ENCODE data around the gene RNF25. TPM values are rescaled to one million over a fixed set of nuclear protein-coding genes. Genes with fewer than 3 reads are reported as not detected.

The RNF25 gene
- total RNA-seq, 2 experiments from 2014 or later: 14.7 to 17.0 TPM

DNA sequence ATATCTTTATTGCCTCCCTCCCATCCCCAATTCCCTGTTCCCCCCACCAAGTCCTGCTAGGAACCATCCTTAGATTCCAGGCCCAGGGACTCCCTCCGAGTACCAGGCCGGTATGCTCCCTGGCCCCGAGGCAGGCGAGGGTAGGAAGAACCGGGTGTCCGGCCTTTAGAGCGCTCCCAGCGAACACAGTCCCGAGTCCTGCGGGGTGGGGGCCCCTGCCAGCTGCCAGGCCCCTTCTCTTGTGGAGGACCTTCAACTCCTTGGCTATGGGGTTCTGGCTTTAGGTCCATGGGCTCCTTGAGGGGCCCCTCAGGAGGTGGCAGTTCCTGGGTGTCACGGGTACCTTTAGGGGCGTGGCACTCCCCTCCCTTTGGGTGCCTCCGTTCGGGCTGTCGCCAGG lies 7.9 kb downstream of the RNF25 start:
- no peak for ATAC-seq
- no peak for TF ChIP-seq CTCF (IDR thresholded peaks at IDR 0.05)
- Mint-ChIP-seq H3K27ac (no peak overlapping the region), H3K36me3 (ENCODE audit: low read depth) (peaks cover 54% of the 10 kb centered on the region), H3K4me1 (ENCODE audit: low read depth) (peaks cover 14% of the 10 kb centered on the region), H3K27me3 (no peaks in the 10 kb centered on the region), H3K4me3 (no peak overlapping the region), H3K9me3 (no peaks in the 10 kb centered on the region)
- CTCF ChIA-PET: interaction anchor here (0.6 to 1.1 kb wide), 3 partner anchors 7 to 234 kb away, joined by 3 read pairs; partner anchors contain the start of gene RNF25
- POLR2A ChIA-PET: no interaction called here
- DNase-seq: no peak
- intact Hi-C loops (cut with micrococcal nuclease): no loop called here

DNA sequence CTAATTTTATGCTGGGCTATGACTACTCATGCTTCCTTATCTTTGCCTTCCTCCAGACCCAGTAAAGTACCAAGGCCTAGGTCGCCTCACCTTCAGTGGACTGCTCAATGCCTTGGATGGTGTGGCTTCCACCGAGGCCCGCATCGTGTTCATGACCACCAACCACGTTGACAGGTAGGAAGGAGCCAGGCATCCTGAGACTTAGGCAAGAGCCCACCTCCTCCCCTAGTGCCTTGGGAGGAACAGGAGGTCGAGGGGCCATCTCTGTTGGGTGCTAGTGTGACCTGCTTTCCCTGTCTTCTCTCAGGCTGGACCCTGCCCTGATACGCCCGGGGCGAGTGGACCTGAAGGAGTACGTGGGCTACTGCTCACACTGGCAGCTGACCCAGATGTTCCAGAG lies 9.0 kb downstream of the RNF25 start:
- TF ChIP-seq CTCF (IDR thresholded peaks at IDR 0.05): no peak
- Mint-ChIP-seq H3K27me3 (no peaks in the 10 kb centered on the region), H3K27ac (peak overlapping the region; percentile 17), H3K36me3 (ENCODE audit: low read depth) (peaks cover 58% of the 10 kb centered on the region), H3K9me3 (no peaks in the 10 kb centered on the region), H3K4me3 (no peak overlapping the region), H3K4me1 (ENCODE audit: low read depth) (peaks cover 19% of the 10 kb centered on the region)
- ATAC-seq: no peak
- POLR2A ChIA-PET: no interaction called here
- CTCF ChIA-PET: interaction anchor here (0.9 kb wide), 1 partner anchor 8 kb away, joined by 3 read pairs; the partner anchor contains the start of gene RNF25
- intact Hi-C loops (cut with micrococcal nuclease): no loop called here
- no peak for DNase-seq

DNA sequence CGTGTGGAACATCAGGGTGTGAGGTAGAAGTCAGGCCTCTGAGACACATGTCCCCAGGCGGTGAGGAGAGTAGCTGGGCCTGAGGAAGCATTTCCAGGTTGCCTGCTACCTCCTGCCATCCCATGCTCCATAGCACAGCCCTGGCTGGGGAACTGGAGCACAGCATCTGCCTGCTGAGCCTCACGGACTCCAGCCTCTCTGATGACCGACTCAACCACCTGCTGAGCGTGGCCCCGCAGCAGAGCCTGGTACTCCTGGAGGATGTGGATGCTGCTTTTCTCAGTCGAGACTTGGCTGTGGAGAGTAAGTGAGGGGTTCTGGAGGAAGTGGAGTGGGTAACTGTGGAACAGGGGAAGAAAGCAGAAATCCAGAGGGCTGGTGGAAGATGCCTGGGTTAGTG lies 9.4 kb downstream of the RNF25 start:
- Mint-ChIP-seq H3K27ac (peak overlapping the region; percentile 17), H3K9me3 (no peaks in the 10 kb centered on the region), H3K4me3 (no peak overlapping the region), H3K4me1 (ENCODE audit: low read depth) (peaks cover 22% of the 10 kb centered on the region), H3K36me3 (ENCODE audit: low read depth) (peaks cover 59% of the 10 kb centered on the region), H3K27me3 (no peaks in the 10 kb centered on the region)
- CTCF ChIA-PET: interaction anchor here (1.5 to 5.7 kb wide), 3 partner anchors 9 to 236 kb away, joined by 5 to 57 read pairs (median 6); partner anchors contain the start of genes RNF25 and STK36
- POLR2A ChIA-PET: interaction anchor here (1.1 to 5.3 kb wide), 2 partner anchors 10 to 14 kb away, joined by 3 to 61 read pairs; partner anchors contain the start of genes RNF25 and STK36
- intact Hi-C loops (cut with micrococcal nuclease): no loop called here
- no peak for DNase-seq
- TF ChIP-seq CTCF (IDR thresholded peaks at IDR 0.05): no peak
- no peak for ATAC-seq

GRCh38 chr2:218659988-218660358 lies 11.8 kb downstream of the RNF25 start:
- Mint-ChIP-seq H3K27ac (peak overlapping the region; percentile 92), H3K27me3 (no peaks in the 10 kb centered on the region), H3K9me3 (no peaks in the 10 kb centered on the region), H3K4me3 (peak overlapping the region; percentile 92), H3K36me3 (ENCODE audit: low read depth) (peaks cover 59% of the 10 kb centered on the region), H3K4me1 (ENCODE audit: low read depth) (peaks cover 29% of the 10 kb centered on the region)
- POLR2A ChIA-PET: interaction anchor here (0.6 to 5.3 kb wide), 14 partner anchors 9 to 570 kb away, joined by 3 to 61 read pairs (median 5); partner anchors contain the start of genes ANKZF1, ATG9A, CTDSP1 and RNF25
- CTCF ChIA-PET: interaction anchor here (0.8 to 5.7 kb wide), 14 partner anchors 10 to 237 kb away, joined by 3 to 57 read pairs (median 4); partner anchors contain the start of genes RNF25, STK36 and TTLL4
- TF ChIP-seq CTCF (IDR thresholded peaks at IDR 0.05): no peak
- ATAC-seq (no peak), DNase-seq (no peak)
- intact Hi-C loops (cut with micrococcal nuclease): no loop called here

DNA sequence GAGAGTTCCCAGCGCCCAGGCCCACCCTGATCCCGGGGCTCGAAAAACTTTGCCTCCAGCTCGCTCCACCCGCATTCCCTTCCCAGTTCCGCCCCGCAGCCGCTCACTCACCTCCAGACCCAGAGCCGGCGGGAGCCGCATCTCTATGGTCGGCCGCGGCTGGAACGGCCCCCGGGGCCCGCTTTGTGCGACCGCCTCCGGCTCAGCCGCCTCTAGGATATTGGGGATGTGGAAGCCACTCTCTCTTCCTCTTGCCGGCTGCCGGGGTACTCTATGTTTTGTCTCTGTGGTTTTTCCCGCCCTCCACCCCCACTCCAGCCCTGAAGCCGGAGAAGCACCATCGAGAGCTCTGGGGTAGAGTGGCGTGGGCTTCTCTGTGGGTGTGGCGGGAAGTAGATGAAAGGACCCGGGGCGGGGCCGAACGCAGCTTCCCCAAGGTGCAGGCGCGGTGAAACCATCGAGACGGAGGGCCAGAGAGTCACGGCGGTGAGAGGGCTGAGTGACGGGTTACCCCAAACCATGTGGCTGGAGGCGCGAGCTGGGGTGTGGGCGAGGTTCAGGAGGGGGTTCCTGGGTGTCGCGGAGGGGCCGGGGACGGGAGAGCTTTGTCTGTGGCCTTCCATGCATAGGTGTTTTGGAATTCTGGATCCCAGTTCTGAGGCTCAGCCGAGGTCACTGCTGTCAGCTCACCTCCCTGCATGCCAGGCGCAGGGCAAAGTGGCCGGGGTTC lies 12.4 kb downstream of the RNF25 start, which contains the start of the genes BCS1L and ZNF142:
Gene BCS1L (plus strand): TSS at position 426 of the 730 bp plus-strand sequence. CDS start 1,305 bp downstream, outside the sequence.
Gene ZNF142 (minus strand): TSS at position 366 of the 730 bp plus-strand sequence. CDS start 3,194 bp downstream, outside the sequence.
- intact Hi-C loops (cut with micrococcal nuclease): no loop called here
- peak within 1 kb of the TSS; percentile 92 for H3K4me3 Mint-ChIP-seq
- CTCF ChIA-PET: interaction anchor here (0.8 to 5.7 kb wide), 17 partner anchors 10 to 238 kb away, joined by 3 to 57 read pairs (median 4); partner anchors contain the start of genes RNF25, STK36 and TTLL4
- POLR2A ChIA-PET: interaction anchor here (0.8 to 5.3 kb wide), 20 partner anchors 10 to 570 kb away, joined by 3 to 61 read pairs (median 4); partner anchors contain the start of genes ANKZF1, ATG9A, CTDSP1 and RNF25
- H3K9me3 Mint-ChIP-seq: no peaks in the 10 kb centered on the region
- H3K27me3 Mint-ChIP-seq: no peaks in the 10 kb centered on the region
- DNase-seq (peak; percentile 99), ATAC-seq (peak; percentile 97)
- peak within 1 kb of the TSS; percentile 92 for H3K27ac Mint-ChIP-seq
- peaks cover 29% of the 10 kb centered on the region for H3K4me1 Mint-ChIP-seq (ENCODE audit: low read depth)
- H3K36me3 Mint-ChIP-seq (ENCODE audit: low read depth): peaks cover 54% of the 10 kb centered on the region
- no peak for TF ChIP-seq CTCF (IDR thresholded peaks at IDR 0.05)

Measured in activated CD8-positive, alpha-beta T cell treated with anti-CD3 and anti-CD28 coated beads for 36 hours (primary cell).